A673 (cell line): ENCODE results near the gene FTCD.

Experiments
- EZH2 ChIP-seq: fragments of 200-600 bp; sonication (generic); IDR thresholded peaks from 2 replicates; pipeline ENCODE4 v1.6.1; 2017; ENCODE audit warnings: borderline replicate concordance, low read depth, mild to moderate bottlenecking, mixed read lengths, antibody characterized with exemption, low read length; ENCODE audit not compliant: poor library complexity, severe bottlenecking
- TF ChIP-seq, protein P1 (sequence below): fragments of 300-800, 200-600 bp; sonication (generic); conservative IDR thresholded peaks from 2 replicates; pipeline ENCODE4 v1.5.1; 2017; ENCODE audit warnings: low read depth, mild to moderate bottlenecking, antibody characterized with exemption, low read length, moderate library complexity, mixed read lengths

DNA sequence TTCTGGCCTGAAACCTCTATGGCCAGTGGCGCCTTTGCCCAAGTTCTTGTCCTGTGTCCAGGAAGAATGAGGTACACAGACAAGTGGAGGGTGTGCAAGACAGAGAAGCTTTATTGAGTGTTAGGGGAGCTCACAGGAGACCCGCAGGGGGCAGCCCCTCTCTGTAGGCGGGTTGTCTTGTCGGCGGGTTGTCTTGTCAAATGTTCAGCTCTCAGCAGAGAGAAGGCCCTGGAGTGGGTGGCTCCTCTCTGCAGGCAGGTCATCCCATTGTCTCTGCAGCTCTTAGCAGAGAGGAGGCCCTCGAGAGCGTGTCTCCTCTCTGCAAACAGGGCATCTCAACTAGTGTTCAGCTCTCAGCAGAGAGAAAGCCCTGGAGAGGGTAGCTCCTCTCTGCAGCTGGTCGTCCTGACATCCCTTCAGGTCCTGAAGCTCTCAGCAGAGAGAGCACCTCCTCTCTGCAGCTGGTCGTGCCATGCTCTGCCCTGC lies 46.5 kb downstream of the FTCD start:
- TF ChIP-seq, protein P1, sequence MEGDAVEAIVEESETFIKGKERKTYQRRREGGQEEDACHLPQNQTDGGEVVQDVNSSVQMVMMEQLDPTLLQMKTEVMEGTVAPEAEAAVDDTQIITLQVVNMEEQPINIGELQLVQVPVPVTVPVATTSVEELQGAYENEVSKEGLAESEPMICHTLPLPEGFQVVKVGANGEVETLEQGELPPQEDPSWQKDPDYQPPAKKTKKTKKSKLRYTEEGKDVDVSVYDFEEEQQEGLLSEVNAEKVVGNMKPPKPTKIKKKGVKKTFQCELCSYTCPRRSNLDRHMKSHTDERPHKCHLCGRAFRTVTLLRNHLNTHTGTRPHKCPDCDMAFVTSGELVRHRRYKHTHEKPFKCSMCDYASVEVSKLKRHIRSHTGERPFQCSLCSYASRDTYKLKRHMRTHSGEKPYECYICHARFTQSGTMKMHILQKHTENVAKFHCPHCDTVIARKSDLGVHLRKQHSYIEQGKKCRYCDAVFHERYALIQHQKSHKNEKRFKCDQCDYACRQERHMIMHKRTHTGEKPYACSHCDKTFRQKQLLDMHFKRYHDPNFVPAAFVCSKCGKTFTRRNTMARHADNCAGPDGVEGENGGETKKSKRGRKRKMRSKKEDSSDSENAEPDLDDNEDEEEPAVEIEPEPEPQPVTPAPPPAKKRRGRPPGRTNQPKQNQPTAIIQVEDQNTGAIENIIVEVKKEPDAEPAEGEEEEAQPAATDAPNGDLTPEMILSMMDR, result no peak
- no peak for TF ChIP-seq EZH2
